Measurements from ENCODE around the gene AKT2.

The AKT2 gene

DNA sequence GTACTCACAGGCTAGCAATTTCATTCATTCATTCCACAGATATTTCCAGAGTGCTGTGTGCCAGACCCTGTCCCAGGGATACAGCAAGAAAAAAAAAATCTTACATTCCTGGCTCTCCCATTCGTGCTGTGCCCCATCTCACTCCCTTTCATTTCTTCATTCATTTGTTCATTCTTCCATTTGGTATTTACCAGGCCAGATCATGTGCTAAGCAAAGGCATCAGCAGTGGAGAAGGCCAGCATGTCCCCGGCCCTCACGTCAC lies 91.6 kb downstream of the AKT2 start:
- no peak overlapping the region for H2AFZ ChIP-seq (ENCODE audit: low read length, unreplicated experiment)
- no peaks in the 10 kb centered on the region for H3K79me2 ChIP-seq (ENCODE audit: control insufficient read depth, insufficient read depth, low read length, unreplicated experiment)
- H3K36me3 ChIP-seq (ENCODE audit: insufficient read depth, low read length) = no peaks in the 10 kb centered on the region
- no peak overlapping the region for H3K27ac ChIP-seq (ENCODE audit: low read depth, low read length)
- no peaks in the 10 kb centered on the region for H3K27me3 ChIP-seq (ENCODE audit: insufficient read depth, low read length)
- peaks cover 8% of the 10 kb centered on the region for H3K4me1 ChIP-seq (ENCODE audit: control insufficient read depth, insufficient read depth, low read length, unreplicated experiment)
- no peak overlapping the region for H3K4me3 ChIP-seq (ENCODE audit: low read depth, low read length)

DNA sequence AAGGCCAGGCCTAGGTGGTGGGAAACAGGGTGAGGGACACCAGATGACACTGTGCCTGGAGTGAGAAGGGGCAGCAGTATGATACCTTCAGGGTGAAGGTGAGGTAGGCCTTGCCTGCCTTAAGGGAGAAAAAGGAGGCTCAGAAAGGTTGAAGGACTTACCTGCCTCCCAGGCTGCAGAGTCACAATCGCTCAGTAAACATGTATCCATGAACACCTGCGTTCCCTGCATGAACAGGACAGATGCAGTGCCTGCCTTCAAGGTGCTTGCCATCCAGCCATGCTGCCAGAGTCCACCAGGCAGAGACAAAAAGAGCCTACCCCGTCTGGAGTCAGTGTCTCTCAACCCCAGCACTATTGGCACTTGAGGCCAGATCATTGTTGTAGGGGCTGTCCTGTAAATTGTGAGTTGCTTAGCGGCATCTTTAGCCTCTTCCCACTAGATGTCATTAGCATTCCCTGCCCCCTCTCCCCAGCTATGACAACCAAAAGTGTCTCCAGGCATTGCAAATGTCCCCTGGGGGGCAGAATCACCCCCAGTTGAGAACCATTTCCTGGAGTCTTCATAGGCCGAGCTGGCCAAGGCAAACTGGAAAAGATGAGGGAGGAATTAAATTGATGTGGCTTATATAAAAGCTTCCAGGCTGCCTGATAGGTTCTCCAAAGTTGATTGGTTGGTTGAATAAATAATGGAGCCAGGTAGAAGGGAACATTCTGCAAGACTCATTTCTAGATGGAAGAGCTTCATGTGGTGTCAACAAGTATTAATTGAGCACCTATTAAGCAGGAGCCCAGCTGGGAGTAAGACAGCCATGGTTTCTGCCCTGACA lies 92.2 kb downstream of the AKT2 start:
- no peaks in the 10 kb centered on the region for H3K36me3 ChIP-seq (ENCODE audit: insufficient read depth, low read length)
- peak overlapping the region; percentile 96 for H3K4me3 ChIP-seq (ENCODE audit: low read depth, low read length)
- peaks cover 8% of the 10 kb centered on the region for H3K4me1 ChIP-seq (ENCODE audit: control insufficient read depth, insufficient read depth, low read length, unreplicated experiment)
- H3K27ac ChIP-seq (ENCODE audit: low read depth, low read length) = no peak overlapping the region
- no peak overlapping the region for H2AFZ ChIP-seq (ENCODE audit: low read length, unreplicated experiment)
- no peaks in the 10 kb centered on the region for H3K79me2 ChIP-seq (ENCODE audit: control insufficient read depth, insufficient read depth, low read length, unreplicated experiment)
- H3K27me3 ChIP-seq (ENCODE audit: insufficient read depth, low read length) = no peaks in the 10 kb centered on the region

DNA sequence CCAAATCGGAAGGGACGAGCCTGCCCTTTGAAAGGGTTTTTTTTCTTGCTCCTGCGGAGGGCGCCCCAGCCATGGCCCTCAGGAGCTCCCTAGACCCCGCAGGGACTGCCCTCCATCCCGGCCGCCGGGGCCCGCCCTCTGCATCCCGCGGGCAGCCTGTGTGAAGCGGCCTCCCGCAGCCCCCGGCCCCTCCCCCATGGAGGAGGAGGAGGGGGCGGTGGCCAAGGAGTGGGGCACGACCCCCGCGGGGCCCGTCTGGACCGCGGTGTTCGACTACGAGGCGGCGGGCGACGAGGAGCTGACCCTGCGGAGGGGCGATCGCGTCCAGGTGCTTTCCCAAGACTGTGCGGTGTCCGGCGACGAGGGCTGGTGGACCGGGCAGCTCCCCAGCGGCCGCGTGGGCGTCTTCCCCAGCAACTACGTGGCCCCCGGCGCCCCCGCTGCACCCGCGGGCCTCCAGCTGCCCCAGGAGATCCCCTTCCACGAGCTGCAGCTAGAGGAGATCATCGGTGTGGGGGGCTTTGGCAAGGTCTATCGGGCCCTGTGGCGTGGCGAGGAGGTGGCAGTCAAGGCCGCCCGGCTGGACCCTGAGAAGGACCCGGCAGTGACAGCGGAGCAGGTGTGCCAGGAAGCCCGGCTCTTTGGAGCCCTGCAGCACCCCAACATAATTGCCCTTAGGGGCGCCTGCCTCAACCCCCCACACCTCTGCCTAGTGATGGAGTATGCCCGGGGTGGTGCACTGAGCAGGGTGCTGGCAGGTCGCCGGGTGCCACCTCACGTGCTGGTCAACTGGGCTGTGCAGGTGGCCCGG lies 93.1 kb downstream of the AKT2 start:
- H3K79me2 ChIP-seq (ENCODE audit: control insufficient read depth, insufficient read depth, low read length, unreplicated experiment) = no peaks in the 10 kb centered on the region
- no peaks in the 10 kb centered on the region for H3K36me3 ChIP-seq (ENCODE audit: insufficient read depth, low read length)
- H2AFZ ChIP-seq (ENCODE audit: low read length, unreplicated experiment) = no peak overlapping the region
- H3K4me3 ChIP-seq (ENCODE audit: low read depth, low read length) = peak overlapping the region; percentile 96
- H3K27ac ChIP-seq (ENCODE audit: low read depth, low read length) = no peak overlapping the region
- no peaks in the 10 kb centered on the region for H3K27me3 ChIP-seq (ENCODE audit: insufficient read depth, low read length)
- peaks cover 8% of the 10 kb centered on the region for H3K4me1 ChIP-seq (ENCODE audit: control insufficient read depth, insufficient read depth, low read length, unreplicated experiment)

DNA sequence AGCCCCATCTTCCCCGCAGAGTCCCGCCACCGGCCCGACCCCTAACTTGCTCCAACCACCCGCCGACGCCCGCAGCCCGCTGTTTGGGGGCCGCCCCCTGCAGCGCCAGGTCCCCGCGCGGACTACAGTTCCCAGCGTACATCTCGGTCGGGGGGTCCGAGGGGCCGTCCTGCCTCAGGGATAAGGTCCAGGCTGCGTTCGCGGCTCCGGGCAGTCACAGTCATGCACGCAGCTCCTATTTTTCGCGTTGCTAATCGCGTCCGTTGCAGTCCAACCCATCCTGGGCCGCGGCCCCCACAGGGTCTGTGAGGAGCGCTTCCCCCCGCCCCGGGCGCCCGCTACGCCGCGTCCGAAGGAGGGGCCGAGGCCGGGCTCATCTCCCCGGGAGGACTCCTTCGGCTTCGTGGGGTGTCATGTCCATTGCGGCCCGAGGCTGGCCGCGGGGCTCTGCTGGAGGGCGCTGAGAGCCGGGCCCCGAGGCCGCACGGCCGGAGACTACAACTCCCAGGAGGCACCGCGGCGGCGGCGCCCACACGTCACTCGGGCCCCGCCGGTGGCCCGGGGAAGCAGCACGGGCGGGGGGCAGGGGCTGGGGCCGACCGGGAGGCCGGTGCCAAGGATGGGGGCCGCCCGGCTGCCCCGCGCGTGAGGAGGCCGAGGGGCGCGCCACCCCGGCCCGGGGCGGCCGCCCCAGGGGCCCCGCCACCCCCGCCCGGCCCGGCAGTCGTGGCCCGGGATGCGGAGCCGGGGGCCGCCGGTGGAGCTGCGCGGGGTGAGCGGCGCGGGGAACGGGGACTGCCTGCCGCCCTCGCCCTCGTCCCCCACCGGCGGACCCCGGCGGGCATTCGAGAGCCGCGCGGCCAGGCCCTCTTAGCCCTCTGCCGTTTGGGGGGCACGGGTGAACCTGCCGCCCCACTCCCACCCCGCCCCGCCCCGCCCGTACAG lies 94.0 kb downstream of the AKT2 start, which contains the start of gene MAP3K10:
TSS of gene MAP3K10 (plus strand) at position 536 of the 945 bp plus-strand sequence. CDS start 606 bp downstream, outside the sequence.
- Histone ChIP-seq H3K4me1 (ENCODE audit: control insufficient read depth, insufficient read depth, low read length, unreplicated experiment) (peaks cover 8% of the 10 kb centered on the region), H2AFZ (ENCODE audit: low read length, unreplicated experiment) (peak within 1 kb of the TSS; percentile 99), H3K4me3 (ENCODE audit: low read depth, low read length) (peak within 1 kb of the TSS; percentile 96), H3K36me3 (ENCODE audit: insufficient read depth, low read length) (no peaks in the 10 kb centered on the region), H3K27ac (ENCODE audit: low read depth, low read length) (peak within 1 kb of the TSS; percentile 65), H3K79me2 (ENCODE audit: control insufficient read depth, insufficient read depth, low read length, unreplicated experiment) (no peaks in the 10 kb centered on the region), H3K27me3 (ENCODE audit: insufficient read depth, low read length) (no peaks in the 10 kb centered on the region)

DNA sequence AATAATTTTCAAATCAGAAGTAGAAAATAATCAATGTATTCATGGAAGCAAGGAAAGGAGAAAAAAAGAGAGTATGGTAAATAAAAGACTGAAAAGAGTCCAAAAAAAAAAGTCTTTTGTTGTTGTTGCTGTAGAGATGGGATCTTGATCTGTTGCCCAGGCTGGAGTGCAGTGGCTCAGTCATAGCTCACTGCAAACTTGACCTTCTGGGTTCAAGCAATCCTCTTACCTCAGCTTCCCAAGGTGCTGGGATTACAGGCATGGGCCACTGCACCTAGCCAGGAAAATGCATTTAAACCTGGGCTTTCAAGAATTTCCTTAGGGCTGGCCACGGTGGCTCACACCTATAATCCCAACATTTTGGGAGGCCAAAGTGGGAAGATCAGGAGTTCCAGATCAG lies 100.9 kb downstream of the AKT2 start:
- H3K27ac ChIP-seq (ENCODE audit: low read depth, low read length) = no peak overlapping the region
- no peaks in the 10 kb centered on the region for H3K27me3 ChIP-seq (ENCODE audit: insufficient read depth, low read length)
- no peaks in the 10 kb centered on the region for H3K4me1 ChIP-seq (ENCODE audit: control insufficient read depth, insufficient read depth, low read length, unreplicated experiment)
- H3K4me3 ChIP-seq (ENCODE audit: low read depth, low read length) = no peak overlapping the region
- H3K79me2 ChIP-seq (ENCODE audit: control insufficient read depth, insufficient read depth, low read length, unreplicated experiment) = no peaks in the 10 kb centered on the region
- H3K36me3 ChIP-seq (ENCODE audit: insufficient read depth, low read length) = no peaks in the 10 kb centered on the region
- no peak overlapping the region for H2AFZ ChIP-seq (ENCODE audit: low read length, unreplicated experiment)
